CD8-positive, alpha-beta memory T cell (primary cell): ENCODE data around the gene RAPSN. TPM values are rescaled to one million over a fixed set of nuclear protein-coding genes. Genes with fewer than 3 reads are reported as not detected.

Experiments used
- CTCF ChIA-PET: fragments of 350-600 bp; sonication (Branson Sonifier 250); formaldehyde crosslinking; loops from one replicate; lab custom pipeline; 2021; ENCODE audit warnings: antibody characterized with exemption; lab: Charles Lee
- POLR2A ChIA-PET: fragments of 350-600 bp; sonication (Branson Sonifier 250); formaldehyde crosslinking; loops from one replicate; lab custom pipeline; 2021; ENCODE audit warnings: antibody characterized with exemption; lab: Charles Lee
- DNase-seq, 5 donors: peaks; one replicate each; pipeline versions ENCODE4 v3.0.0 to v3.0.0-alpha.2; 2020 to 2022; ENCODE audit warnings: mixed read lengths in 1 of 5
- H3K27ac ChIP-seq: one replicate; pipeline ENCODE4 v1.7.0; 2013; ENCODE audit warnings: low read depth, mild to moderate bottlenecking, low read length, moderate library complexity
- H3K27me3 ChIP-seq: 2 replicates; pipeline ENCODE4 v1.7.0; 2013; ENCODE audit warnings: low read length, mild to moderate bottlenecking; ENCODE audit not compliant: insufficient read depth, poor library complexity, severe bottlenecking
- H3K36me3 ChIP-seq: 2 replicates; pipeline ENCODE4 v1.7.0; 2013; ENCODE audit warnings: mild to moderate bottlenecking, low read length, moderate library complexity; ENCODE audit not compliant: insufficient read depth
- H3K4me1 ChIP-seq: 2 replicates; pipeline ENCODE4 v1.7.0; 2013; ENCODE audit warnings: mild to moderate bottlenecking, low read length, moderate library complexity; ENCODE audit not compliant: insufficient read depth
- H3K4me3 ChIP-seq: 2 replicates; pipeline ENCODE4 v1.7.0; 2013; ENCODE audit warnings: mild to moderate bottlenecking, low read length
- H3K9me3 ChIP-seq: 2 replicates; pipeline ENCODE4 v1.7.0; 2013; ENCODE audit warnings: mild to moderate bottlenecking, low read length
- H3K27ac Mint-ChIP-seq, 8 donors: one replicate each; pipeline ENCODE4 v1.8.0; 2020 to 2021; ENCODE audit warnings: mixed read lengths in 8 of 8, mild to moderate bottlenecking in 6 of 8, inconsistent platforms in 3 of 8, moderate library complexity in 3 of 8
- H3K27me3 Mint-ChIP-seq, 2 donors: one replicate each; pipeline ENCODE4 v1.8.0; 2020 to 2021; ENCODE audit warnings: mixed read lengths in 2 of 2, mild to moderate bottlenecking in 1 of 2, moderate library complexity in 1 of 2
- H3K36me3 Mint-ChIP-seq, 3 donors: one replicate each; pipeline ENCODE4 v1.8.0; 2020 to 2021; ENCODE audit warnings: mixed read lengths in 3 of 3, inconsistent platforms in 1 of 3, mild to moderate bottlenecking in 1 of 3
- H3K4me1 Mint-ChIP-seq, 3 donors: one replicate each; pipeline ENCODE4 v1.8.0; 2020 to 2021; ENCODE audit warnings: mixed read lengths in 3 of 3, inconsistent platforms in 1 of 3, mild to moderate bottlenecking in 1 of 3
- H3K4me3 Mint-ChIP-seq, 7 donors: one replicate each; pipeline ENCODE4 v1.8.0; 2020 to 2021; ENCODE audit warnings: mixed read lengths in 7 of 7, mild to moderate bottlenecking in 6 of 7, moderate library complexity in 4 of 7, inconsistent platforms in 2 of 7
- H3K9me3 Mint-ChIP-seq, 5 donors: one replicate each; pipeline ENCODE4 v1.8.0; 2020 to 2022; ENCODE audit warnings: mixed read lengths in 5 of 5, mild to moderate bottlenecking in 3 of 5, moderate library complexity in 2 of 5, inconsistent platforms in 1 of 5
- polyA plus RNA-seq: library from polyadenylated mRNA; unstranded; fragments of 300-500 nt; fragmentation: Illumina TruSeq; gene quantifications from one replicate; pipeline ENCODE4 v1.2.3, GENCODE V29; 2021
- total RNA-seq, 2 experiments: library from RNA; stranded (reverse); gene quantifications; one replicate each; pipeline ENCODE4 v1.2.3, GENCODE V29; 2021

RAPSN gene
- total and polyA plus RNA-seq, 3 experiments from 2014 or later = 0.29 to 0.79 TPM; not detected in 1

DNA sequence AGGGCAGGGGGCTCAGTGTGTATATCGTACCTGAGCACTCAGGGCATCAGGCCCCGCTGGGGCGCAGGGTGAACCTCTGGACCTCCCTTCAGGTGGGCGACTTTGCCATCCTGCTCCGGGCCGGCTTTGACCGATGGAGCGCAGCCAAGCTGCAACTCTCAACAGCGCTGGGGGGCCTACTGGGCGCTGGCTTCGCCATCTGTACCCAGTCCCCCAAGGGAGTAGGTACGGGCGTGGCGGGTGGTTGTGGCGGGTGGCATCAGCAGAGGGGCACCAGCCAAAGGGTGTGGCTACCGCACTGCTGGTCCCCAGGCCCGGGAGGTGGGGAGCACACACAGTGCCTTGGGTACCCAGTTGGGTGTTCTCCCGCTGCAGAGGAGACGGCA is 34.3 kb downstream of the RAPSN start:
- Mint-ChIP-seq H3K4me3 (no peak overlapping the region), H3K27me3 (no peaks in the 10 kb centered on the region), H3K27ac (no peak overlapping the region), H3K4me1 (peaks cover 0 to 10% (median 4%) of the 10 kb centered on the region in 3 donors), H3K9me3 (no peaks in the 10 kb centered on the region), H3K36me3 (peaks cover 0 to 61% (median 10%) of the 10 kb centered on the region in 3 donors)
- Histone ChIP-seq H3K4me1 (no peaks in the 10 kb centered on the region), H3K4me3 (no peak overlapping the region), H3K27ac (no peak overlapping the region), H3K27me3 (no peaks in the 10 kb centered on the region), H3K9me3 (no peaks in the 10 kb centered on the region), H3K36me3 (peaks cover 21% of the 10 kb centered on the region)
- POLR2A ChIA-PET = no interaction called here
- DNase-seq = no peak
- CTCF ChIA-PET = interaction anchor here (1.0 kb wide), 1 partner anchor 40 kb away, joined by 3 read pairs; no protein-coding TSS in a partner anchor

DNA sequence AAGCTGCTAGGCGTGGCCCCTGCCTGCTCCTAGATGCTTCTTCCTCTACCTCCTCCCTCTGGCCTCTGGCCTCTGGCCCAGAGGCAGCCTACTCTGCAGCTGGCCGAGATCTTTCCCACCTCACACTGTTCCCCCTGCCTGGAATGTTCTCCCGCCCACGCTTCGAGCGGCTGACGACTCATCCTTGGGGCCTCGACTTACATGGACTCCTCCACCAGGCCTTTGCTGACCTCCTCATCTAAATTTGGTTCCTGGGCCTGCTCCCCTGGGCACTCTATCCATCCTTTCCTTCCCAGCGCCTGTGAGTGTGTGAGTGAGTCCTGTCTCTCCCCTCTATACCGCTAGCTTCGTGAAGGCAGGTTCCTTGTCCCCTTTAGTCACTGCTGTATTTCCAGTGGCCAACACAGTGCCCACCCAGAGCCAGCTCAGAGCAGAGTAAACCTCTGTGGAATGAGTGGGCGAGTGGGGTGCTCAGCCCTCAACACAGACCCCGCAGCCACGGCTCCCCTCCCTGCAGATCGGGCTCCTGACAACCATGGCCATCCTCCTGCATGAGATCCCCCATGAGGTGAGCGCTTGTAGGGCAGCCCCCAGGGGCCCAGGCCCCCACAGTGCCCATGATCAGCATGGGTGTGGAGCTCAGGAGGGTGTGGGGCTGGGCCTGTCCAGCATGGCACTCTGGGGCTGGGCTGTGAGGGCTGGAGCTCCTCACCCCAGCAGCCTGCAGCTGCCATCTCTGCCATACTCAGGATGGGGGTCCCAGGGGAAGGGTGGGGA is 34.8 kb downstream of the RAPSN start:
- H3K36me3 Mint-ChIP-seq = peaks cover 0 to 57% (median 10%) of the 10 kb centered on the region in 3 donors
- no peak for DNase-seq
- H3K4me3 ChIP-seq = no peak overlapping the region
- H3K9me3 ChIP-seq = no peaks in the 10 kb centered on the region
- peaks cover 17% of the 10 kb centered on the region for H3K36me3 ChIP-seq
- no peaks in the 10 kb centered on the region for H3K27me3 Mint-ChIP-seq
- H3K27ac Mint-ChIP-seq = peak overlapping the region in 2 of 8 donors; percentile 30 to 86
- ChIA-PET POLR2A (no interaction called here), CTCF (interaction anchor here (1.0 to 2.0 kb wide), 2 partner anchors 39 to 84 kb away, joined by 3 to 7 read pairs; no protein-coding TSS in a partner anchor)
- peaks cover 4 to 16% (median 8%) of the 10 kb centered on the region in 3 donors for H3K4me1 Mint-ChIP-seq
- H3K4me3 Mint-ChIP-seq = no peak overlapping the region
- H3K27me3 ChIP-seq = no peaks in the 10 kb centered on the region
- no peaks in the 10 kb centered on the region for H3K9me3 Mint-ChIP-seq
- H3K27ac ChIP-seq = no peak overlapping the region
- peaks cover 6% of the 10 kb centered on the region for H3K4me1 ChIP-seq

DNA sequence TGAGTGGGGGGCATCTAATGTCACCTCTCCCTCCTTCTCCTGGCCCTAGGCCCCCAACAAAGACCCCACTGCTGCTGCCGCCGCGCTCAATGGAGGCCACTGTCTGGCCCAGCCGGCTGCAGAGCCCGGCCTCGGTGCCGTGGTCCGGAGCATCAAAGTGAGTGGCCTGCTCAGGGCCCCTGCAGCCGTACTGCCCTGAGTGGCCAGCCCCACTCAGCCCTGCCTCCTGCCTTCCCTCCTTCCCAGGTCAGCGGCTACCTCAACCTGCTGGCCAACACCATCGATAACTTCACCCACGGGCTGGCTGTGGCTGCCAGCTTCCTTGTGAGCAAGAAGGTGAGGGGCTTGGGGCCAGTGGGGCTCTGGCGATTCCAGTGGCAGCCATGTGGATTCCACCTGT is 35.6 kb downstream of the RAPSN start:
- H3K4me1 ChIP-seq = peaks cover 10% of the 10 kb centered on the region
- H3K4me1 Mint-ChIP-seq = peaks cover 5 to 20% (median 11%) of the 10 kb centered on the region in 3 donors
- H3K27me3 ChIP-seq = no peaks in the 10 kb centered on the region
- peaks cover 13% of the 10 kb centered on the region for H3K36me3 ChIP-seq
- POLR2A ChIA-PET = interaction anchor here (0.6 kb wide), 1 partner anchor 16 kb away, joined by 9 read pairs; no protein-coding TSS in a partner anchor
- no peak overlapping the region for H3K4me3 ChIP-seq
- H3K27me3 Mint-ChIP-seq = no peaks in the 10 kb centered on the region
- no peak overlapping the region for H3K27ac Mint-ChIP-seq
- H3K4me3 Mint-ChIP-seq = no peak overlapping the region
- CTCF ChIA-PET = interaction anchor here (1.0 to 7.1 kb wide), 8 partner anchors 12 to 241 kb away, joined by 3 to 129 read pairs (median 9); partner anchors contain the start of gene PSMC3
- H3K27ac ChIP-seq = no peak overlapping the region
- H3K36me3 Mint-ChIP-seq = peaks cover 0 to 51% (median 7%) of the 10 kb centered on the region in 3 donors
- DNase-seq = no peak
- no peaks in the 10 kb centered on the region for H3K9me3 Mint-ChIP-seq
- no peaks in the 10 kb centered on the region for H3K9me3 ChIP-seq

DNA sequence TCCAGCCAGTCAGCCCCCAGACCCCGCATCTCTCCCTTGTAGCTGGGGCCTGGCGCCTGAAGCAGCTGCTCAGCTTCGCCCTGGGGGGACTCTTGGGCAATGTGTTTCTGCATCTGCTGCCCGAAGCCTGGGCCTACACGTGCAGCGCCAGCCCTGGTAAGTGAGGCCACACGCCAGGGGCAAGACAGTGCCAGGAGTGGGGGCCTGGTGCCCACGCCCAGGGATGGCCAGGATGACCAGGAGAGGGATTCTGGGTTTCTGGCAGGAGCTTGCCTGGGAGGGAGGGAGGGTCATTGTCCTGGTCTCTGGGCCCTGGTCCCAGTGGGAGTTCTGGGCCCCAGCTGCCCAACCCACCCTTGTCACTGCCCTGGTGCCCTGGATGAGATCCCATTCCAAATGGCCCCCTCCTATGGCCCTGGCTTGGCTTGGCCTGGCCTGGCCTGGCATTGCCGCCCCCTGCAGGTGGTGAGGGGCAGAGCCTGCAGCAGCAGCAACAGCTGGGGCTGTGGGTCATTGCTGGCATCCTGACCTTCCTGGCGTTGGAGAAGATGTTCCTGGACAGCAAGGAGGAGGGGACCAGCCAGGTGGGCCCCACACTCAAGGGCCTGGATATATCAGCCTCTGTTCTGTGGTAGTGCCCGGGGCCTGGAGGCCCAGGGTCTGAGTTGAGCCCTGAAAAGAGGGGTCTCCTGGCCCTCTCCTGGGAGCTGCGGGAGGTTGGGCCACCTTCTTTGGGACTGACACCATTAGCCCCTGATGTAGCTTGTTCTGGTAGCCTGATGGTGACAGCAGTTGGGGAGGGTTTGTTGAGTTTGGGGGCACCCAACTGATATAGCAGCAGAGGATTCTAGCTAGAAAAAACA is 36.8 kb downstream of the RAPSN start:
- no peak overlapping the region for H3K4me3 ChIP-seq
- ChIA-PET POLR2A (interaction anchor here (0.6 to 1.0 kb wide), 3 partner anchors 12 to 38 kb away, joined by 3 to 5 read pairs (median 3); partner anchors contain the start of gene PSMC3), CTCF (interaction anchor here (0.6 to 7.1 kb wide), 32 partner anchors 13 to 259 kb away, joined by 3 to 129 read pairs (median 3); partner anchors contain the start of gene PSMC3)
- peaks cover 7% of the 10 kb centered on the region for H3K36me3 ChIP-seq
- Mint-ChIP-seq H3K27ac (peak overlapping the region in 1 of 8 donors; percentile 41), H3K9me3 (no peaks in the 10 kb centered on the region), H3K27me3 (no peaks in the 10 kb centered on the region), H3K4me1 (peaks cover 12 to 28% (median 19%) of the 10 kb centered on the region in 3 donors), H3K36me3 (peaks cover 0 to 40% (median 7%) of the 10 kb centered on the region in 3 donors), H3K4me3 (no peak overlapping the region)
- H3K9me3 ChIP-seq = no peaks in the 10 kb centered on the region
- DNase-seq = peak; percentile 20 to 65 (median 42)
- H3K4me1 ChIP-seq = peaks cover 18% of the 10 kb centered on the region
- H3K27ac ChIP-seq = no peak overlapping the region
- no peaks in the 10 kb centered on the region for H3K27me3 ChIP-seq

DNA sequence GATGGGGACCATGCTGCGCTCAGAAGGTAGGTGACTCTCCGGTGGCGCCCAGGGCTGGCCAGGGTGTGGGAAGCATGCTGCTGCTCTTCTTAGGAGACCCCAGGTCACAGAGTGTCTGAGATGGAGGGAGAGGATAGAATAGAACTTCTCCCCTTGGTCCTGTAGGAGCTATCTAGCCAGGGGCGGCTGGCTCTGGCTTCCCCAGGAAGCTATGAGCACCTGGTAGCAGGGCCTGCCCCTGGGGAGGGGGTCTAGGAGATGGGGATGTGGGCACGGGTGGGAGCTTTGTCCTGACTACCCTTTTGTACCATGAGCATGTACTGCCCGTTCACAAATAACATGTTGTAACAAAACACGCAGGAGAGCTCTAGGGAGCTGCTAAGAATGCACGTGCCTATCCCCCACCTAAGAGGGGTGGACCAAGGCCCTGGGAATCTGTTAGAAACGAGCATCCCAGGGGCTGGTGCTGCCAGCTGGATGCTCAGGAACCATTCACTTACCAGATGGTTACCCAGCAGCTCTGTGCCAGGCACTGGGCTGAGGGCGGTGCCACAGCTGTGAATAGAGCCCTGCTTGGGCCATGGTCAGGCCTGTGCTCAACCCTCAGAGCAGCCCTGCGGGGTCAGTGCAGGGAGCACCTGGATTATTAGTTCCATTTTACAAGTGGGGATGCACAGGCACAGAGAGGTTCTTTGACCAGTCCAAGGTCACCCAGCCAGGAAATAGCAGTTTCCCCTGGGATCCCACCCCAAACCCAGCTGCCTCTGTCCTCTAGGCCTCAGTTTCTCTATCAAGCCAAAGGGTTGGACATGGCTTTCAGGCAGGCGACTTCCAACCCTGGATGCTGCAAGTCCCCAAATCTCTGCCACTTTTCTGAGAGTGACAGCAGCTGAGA is 38.3 kb downstream of the RAPSN start:
- H3K36me3 ChIP-seq = peaks cover 7% of the 10 kb centered on the region
- Mint-ChIP-seq H3K4me1 (peaks cover 15 to 32% (median 23%) of the 10 kb centered on the region in 3 donors), H3K9me3 (no peaks in the 10 kb centered on the region), H3K27me3 (no peaks in the 10 kb centered on the region), H3K36me3 (peaks cover 0 to 33% (median 7%) of the 10 kb centered on the region in 3 donors), H3K27ac (peak overlapping the region in 2 of 8 donors; percentile 15 to 83), H3K4me3 (peak overlapping the region; percentile 8 to 79 (median 37))
- CTCF ChIA-PET = interaction anchor here (0.7 to 7.1 kb wide), 11 partner anchors 12 to 177 kb away, joined by 3 to 129 read pairs (median 9); partner anchors contain the start of gene PSMC3
- H3K4me3 ChIP-seq = no peak overlapping the region
- H3K9me3 ChIP-seq = no peaks in the 10 kb centered on the region
- peaks cover 19% of the 10 kb centered on the region for H3K4me1 ChIP-seq
- H3K27me3 ChIP-seq = no peaks in the 10 kb centered on the region
- DNase-seq = no peak
- POLR2A ChIA-PET = interaction anchor here (0.8 to 1.4 kb wide), 3 partner anchors 10 to 37 kb away, joined by 4 to 6 read pairs (median 5); partner anchors contain the start of gene PSMC3
- H3K27ac ChIP-seq = no peak overlapping the region

DNA sequence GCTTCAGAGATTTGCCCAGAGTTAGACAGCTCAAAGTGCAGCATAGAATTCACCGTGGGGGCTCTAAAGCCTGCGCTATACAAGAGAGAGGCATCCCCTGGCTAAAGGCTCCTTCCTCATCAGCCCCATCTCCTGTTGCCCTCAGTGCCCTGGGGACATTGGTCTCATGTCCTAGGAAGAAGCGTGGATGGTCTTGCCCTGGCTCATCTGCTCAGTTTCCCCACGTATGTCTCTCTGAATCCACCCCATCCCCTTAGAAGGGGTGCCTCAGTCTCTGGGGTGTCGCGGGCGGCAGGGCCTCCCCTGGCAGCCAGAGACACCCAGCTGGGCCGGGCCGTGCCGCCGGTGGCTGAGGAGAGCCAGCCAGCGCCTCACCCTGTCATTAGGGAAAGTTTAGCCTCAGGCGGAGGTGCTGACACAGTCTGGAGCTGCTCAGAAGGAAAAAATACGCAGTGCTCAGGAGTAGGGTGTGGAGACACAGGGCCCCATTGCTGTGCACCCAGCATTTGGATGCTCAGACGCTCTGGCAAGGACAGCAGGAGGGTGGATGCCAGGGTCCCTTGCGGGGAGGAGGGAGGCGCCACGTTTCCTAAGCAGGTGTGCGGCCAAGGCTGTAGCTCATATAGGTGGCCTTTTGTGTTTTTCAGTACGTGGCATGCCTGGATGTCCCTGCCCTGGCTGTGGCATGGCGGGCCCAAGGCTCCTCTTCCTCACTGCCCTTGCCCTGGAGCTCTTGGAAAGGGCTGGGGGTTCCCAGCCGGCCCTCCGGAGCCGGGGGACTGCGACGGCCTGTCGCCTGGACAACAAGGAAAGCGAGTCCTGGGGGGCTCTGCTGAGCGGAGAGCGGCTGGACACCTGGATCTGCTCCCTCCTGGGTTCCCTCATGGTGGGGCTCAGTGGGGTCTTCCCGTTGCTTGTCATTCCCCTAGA is 39.2 kb downstream of the RAPSN start:
- peaks cover 0 to 26% (median 7%) of the 10 kb centered on the region in 3 donors for H3K36me3 Mint-ChIP-seq
- Histone ChIP-seq H3K27ac (peak overlapping the region; percentile 40), H3K27me3 (no peaks in the 10 kb centered on the region), H3K4me1 (peaks cover 19% of the 10 kb centered on the region), H3K4me3 (peak overlapping the region; percentile 65), H3K9me3 (no peaks in the 10 kb centered on the region), H3K36me3 (peaks cover 7% of the 10 kb centered on the region)
- no peak for DNase-seq
- no peaks in the 10 kb centered on the region for H3K9me3 Mint-ChIP-seq
- H3K4me1 Mint-ChIP-seq = peaks cover 15 to 32% (median 23%) of the 10 kb centered on the region in 3 donors
- no peaks in the 10 kb centered on the region for H3K27me3 Mint-ChIP-seq
- CTCF ChIA-PET = interaction anchor here (0.9 to 7.1 kb wide), 9 partner anchors 10 to 232 kb away, joined by 4 to 129 read pairs (median 5); partner anchors contain the start of gene PSMC3
- peak overlapping the region; percentile 87 to 96 (median 91) for H3K4me3 Mint-ChIP-seq
- POLR2A ChIA-PET = interaction anchor here (1.0 to 1.4 kb wide), 3 partner anchors 9 to 16 kb away, joined by 5 to 6 read pairs (median 6); partner anchors contain the start of gene PSMC3
- H3K27ac Mint-ChIP-seq = peak overlapping the region; percentile 83 to 98 (median 94)
